Stimulated activated effector memory CD8-positive, alpha-beta T cell treated with anti-CD3 and anti-CD28 coated beads, Interleukin-12 subunit alpha, Interleukin-12 subunit beta, amount 100 ng/mL, for 72 hours (primary cell): Measurements from ENCODE around the gene RAB27B.

Experiments
- ATAC-seq: fragments of 150-1000 bp; cut with Tn5 transposase; 2 replicates; pipeline ENCODE4 v1.10.0; 2021
- DNase-seq, 2 donors: peaks; one replicate each; pipeline ENCODE4 v3.0.0; 2021 to 2022; ENCODE audit warnings: low spot score in 2 of 2
- H3K27ac Mint-ChIP-seq: one replicate; pipeline ENCODE4 v1.8.0; 2022; ENCODE audit warnings: mild to moderate bottlenecking, mixed read lengths
- H3K36me3 Mint-ChIP-seq: one replicate; pipeline ENCODE4 v1.8.0; 2022; ENCODE audit warnings: mild to moderate bottlenecking, mixed read lengths
- H3K4me1 Mint-ChIP-seq: one replicate; pipeline ENCODE4 v1.8.0; 2022; ENCODE audit warnings: mixed read lengths
- H3K4me3 Mint-ChIP-seq: one replicate; pipeline ENCODE4 v1.8.0; 2022; ENCODE audit warnings: mild to moderate bottlenecking, mixed read lengths
- H3K9me3 Mint-ChIP-seq: one replicate; pipeline ENCODE4 v1.8.0; 2022; ENCODE audit warnings: mixed read lengths

Gene RAB27B

GRCh38 chr18:54938506-54938905 is 110.2 kb downstream of the RAB27B start:
- ATAC-seq = no peak
- H3K36me3 Mint-ChIP-seq = no peaks in the 10 kb centered on the region
- H3K9me3 Mint-ChIP-seq = no peaks in the 10 kb centered on the region
- no peak overlapping the region for H3K27ac Mint-ChIP-seq
- no peaks in the 10 kb centered on the region for H3K4me1 Mint-ChIP-seq
- DNase-seq = no peak
- H3K4me3 Mint-ChIP-seq = no peak overlapping the region

DNA sequence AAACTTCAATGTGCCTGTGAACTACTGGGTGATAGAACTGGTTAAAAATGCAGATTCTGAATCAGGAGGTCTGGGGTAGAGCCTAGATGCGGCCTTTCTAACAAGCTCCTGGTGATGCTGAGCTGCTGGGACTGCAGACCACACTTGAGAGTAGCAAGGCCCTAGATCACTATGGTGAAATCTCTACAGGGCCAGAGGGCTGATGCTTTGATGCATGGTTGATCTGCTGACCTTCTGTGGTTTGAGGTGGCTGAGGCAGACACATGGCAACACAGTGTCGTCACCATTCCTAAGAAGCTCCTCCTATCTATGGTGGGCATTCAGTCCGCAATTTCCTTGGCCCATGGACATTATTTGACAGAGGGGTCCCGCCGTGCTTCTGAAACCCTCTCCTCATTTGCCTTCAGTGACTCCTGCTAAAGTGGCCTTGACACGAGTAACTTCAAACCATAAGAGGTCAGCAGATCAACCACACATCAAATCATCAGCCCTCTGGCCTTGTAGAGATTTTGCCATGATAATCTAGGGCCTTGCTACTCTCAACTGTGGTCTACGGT is 111.2 kb downstream of the RAB27B start:
- ATAC-seq = no peak
- no peaks in the 10 kb centered on the region for H3K36me3 Mint-ChIP-seq
- no peak overlapping the region for H3K27ac Mint-ChIP-seq
- H3K4me1 Mint-ChIP-seq = no peaks in the 10 kb centered on the region
- no peaks in the 10 kb centered on the region for H3K9me3 Mint-ChIP-seq
- H3K4me3 Mint-ChIP-seq = no peak overlapping the region
- DNase-seq = no peak

GRCh38 chr18:54942144-54942543 is 113.9 kb downstream of the RAB27B start:
- Mint-ChIP-seq H3K9me3 (no peaks in the 10 kb centered on the region), H3K36me3 (no peaks in the 10 kb centered on the region), H3K4me1 (peaks cover 6% of the 10 kb centered on the region), H3K27ac (no peak overlapping the region), H3K4me3 (no peak overlapping the region)
- ATAC-seq (no peak), DNase-seq (no peak)

GRCh38 chr18:54942569-54942968 is 114.3 kb downstream of the RAB27B start:
- Mint-ChIP-seq H3K4me1 (peaks cover 6% of the 10 kb centered on the region), H3K4me3 (no peak overlapping the region), H3K27ac (no peak overlapping the region), H3K36me3 (no peaks in the 10 kb centered on the region), H3K9me3 (no peaks in the 10 kb centered on the region)
- ATAC-seq (no peak), DNase-seq (no peak)
